GM18499 (cell line): ENCODE results near the gene MAP3K20.
A peak's percentile ranks its signal among the peaks of the same experiment; 100 is the strongest.
"Not testable (repeated sequence)": the region's sequence is repeated elsewhere in the genome, so short reads cannot be mapped to it uniquely, and the experiment has no call there.

ENCODE experiments used
- ATAC-seq: cut with Tn5 transposase; IDR thresholded peaks from one replicate; pipeline ENCODE4 v1.9.1; 2021; ENCODE audit warnings: moderate number of reproducible peaks; ENCODE audit not compliant: insufficient read depth, unreplicated experiment

The MAP3K20 gene

DNA sequence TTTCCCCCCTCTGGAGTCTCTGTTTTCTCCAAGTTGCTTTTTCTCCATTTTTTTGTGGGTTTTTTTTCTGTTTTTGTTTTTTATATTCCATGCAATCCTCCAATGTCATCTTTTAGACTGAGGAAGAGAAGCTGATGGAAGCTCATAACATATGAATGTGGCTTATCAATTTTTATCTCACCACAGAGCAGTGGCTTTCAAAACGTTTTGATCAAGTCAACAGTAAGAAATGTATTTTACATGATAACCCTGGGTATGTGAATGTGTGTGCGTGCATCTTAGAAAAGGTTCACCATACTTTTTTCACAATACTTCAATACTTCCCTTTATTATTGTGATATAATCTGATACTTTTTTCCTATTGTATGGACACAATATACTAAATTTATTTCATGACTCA, 214.4 kb downstream of the MAP3K20 start:
- no peak for ATAC-seq

- no peak for ATAC-seq
Measured at GRCh38 chr2:173290518-173290917, 214.9 kb downstream of the MAP3K20 start.

GRCh38 chr2:173291412-173291811, 215.8 kb downstream of the MAP3K20 start:
- no peak for ATAC-seq

GRCh38 chr2:173296235-173296634, 220.6 kb downstream of the MAP3K20 start:
- no peak for ATAC-seq

DNA sequence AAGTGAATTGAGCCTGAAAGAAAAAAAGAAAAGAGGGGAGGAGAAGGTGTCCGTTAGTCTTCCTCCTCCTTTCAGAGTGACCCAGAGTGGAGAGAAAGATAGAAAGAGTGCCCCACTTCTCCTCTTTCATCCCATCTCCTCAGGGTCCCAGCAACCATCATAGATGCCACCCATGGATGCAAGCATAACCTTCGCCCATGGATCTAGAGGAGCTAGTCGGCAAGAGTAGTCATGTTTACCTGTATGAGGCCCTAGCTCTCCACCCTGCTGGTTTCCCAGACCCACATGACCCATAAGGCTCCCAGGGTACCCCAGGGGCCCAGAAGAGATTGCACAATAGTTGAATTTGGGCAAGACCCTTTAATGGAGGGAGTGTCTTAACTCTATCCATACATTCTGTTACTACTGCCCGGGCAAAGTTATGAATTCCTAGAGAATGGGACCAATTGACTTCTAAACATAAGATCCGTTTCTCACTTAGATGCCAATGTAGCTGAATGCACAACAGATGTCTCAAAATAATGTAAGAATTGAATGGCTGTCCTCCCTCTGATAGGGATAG, 223.0 kb downstream of the MAP3K20 start:
- no peak for ATAC-seq

- no peak for ATAC-seq
Measured at GRCh38 chr2:173299764-173300163, 224.1 kb downstream of the MAP3K20 start.

- no peak for ATAC-seq
Measured at GRCh38 chr2:173300458-173300857, 224.8 kb downstream of the MAP3K20 start.

GRCh38 chr2:173301549-173301948, 225.9 kb downstream of the MAP3K20 start:
- not testable (repeated sequence) for ATAC-seq

GRCh38 chr2:173305303-173305702, 229.7 kb downstream of the MAP3K20 start:
- ATAC-seq = no peak

DNA sequence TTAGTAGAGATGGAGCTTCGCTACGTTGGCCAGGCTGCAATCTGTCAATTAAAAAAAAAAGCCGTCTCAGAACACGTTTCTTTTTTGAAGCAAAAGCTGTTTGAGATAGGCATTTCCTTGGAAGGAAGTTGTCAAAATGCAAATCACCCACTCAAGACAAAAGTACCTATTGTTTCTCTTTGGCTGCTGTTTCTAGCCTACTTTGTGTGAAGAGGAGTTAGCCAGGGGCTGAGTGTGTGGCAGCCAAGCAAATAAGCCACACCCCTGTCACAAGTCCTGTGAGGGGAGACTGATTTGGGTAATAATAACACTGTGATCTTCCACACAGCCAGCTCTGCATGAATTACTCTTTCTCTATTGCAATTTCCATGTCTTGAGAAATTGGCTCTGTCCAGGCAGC, 231.6 kb downstream of the MAP3K20 start:
- peak; percentile 65 for ATAC-seq

GRCh38 chr2:173309370-173309769, 233.7 kb downstream of the MAP3K20 start:
- ATAC-seq = not testable (repeated sequence)

DNA sequence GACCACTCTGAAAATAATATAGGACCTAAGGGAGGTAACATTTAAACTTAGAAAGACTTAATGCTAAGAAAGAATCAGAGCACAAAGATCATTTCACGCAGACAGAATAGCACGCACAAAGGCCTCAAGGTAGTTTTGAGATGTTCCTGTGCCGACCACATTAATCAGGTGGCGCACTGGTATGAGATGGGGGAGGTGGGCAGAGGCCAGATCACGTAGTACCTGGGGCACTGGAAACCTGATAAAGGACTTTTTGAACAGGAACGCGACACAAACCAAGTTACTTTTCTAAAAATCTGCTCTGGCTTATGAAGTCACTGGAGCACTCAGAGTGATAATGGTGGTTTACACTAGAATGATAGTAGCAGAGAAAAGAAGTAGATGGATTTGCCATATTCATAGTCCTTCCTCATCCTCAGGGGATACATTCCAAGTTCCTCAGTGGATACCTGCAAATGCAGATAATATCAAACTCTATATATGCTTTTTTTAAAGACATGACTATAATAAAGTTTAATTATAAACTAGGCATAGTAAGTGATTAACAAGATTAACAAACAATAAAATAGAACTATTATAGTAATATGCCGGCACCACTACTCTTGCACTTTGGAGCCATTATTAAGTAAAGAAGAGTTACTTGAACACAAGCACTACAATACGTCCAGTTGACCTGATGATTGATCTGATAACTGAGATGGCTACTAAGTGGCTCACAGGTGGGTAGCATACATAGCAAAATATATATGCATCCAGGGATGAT, 236.4 kb downstream of the MAP3K20 start:
- ATAC-seq = no peak
